ENCODE measurements around the gene LILRB1.

DNA sequence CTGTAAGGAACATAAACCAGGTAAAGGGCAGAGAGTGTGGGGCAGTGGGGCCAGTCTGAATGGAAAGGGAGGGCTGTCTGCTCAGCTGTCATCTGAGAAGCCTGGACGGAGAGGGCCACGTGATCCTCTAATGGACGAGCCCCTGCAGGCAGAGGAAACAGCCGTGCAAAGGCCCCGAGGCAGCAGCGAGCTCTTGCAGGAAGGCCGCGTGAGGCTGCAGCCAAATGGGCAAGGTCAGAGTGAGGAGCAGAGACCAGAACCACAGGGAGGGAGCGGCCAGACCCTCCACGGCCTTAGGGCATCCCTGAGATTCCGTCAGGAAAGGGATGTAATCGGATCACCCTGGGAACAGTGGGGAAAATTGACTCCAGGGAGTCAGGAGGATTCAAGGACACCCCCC is 36.9 kb downstream of the LILRB1 start:
- TF ChIP-seq CTCF (conservative IDR thresholded peaks at IDR 0.05; ENCODE audit: low read length) (no peak), EZH2phosphoT487 (IDR thresholded peaks at IDR 0.05; ENCODE audit: borderline replicate concordance) (no peak)

All from Loucy (cell line).